Bronchial epithelial cell (primary cell): ENCODE data around the gene SAMSN1. TPM values are rescaled to one million over a fixed set of nuclear protein-coding genes. Genes with fewer than 3 reads are reported as not detected.

Source experiments
- DNase-seq: peaks from one replicate; pipeline ENCODE4 v3.0.0-alpha.2; 2010; ENCODE audit warnings: low read depth
- FAIRE-seq: peaks from 2 replicates; lab custom pipeline; 2011; peaks lifted over from hg19 to GRCh38; lab: Jason Lieb, UNC
- H3K27me3 ChIP-seq: 2 replicates; pipeline ENCODE4 v1.5.1; 2011; ENCODE audit warnings: low read length; ENCODE audit not compliant: control insufficient read depth, insufficient read depth
- H3K36me3 ChIP-seq: 2 replicates; pipeline ENCODE4 v1.5.1; 2011; ENCODE audit warnings: low read length; ENCODE audit not compliant: control insufficient read depth, insufficient read depth
- H3K4me3 ChIP-seq: 2 replicates; pipeline ENCODE4 v1.5.1; 2011; ENCODE audit warnings: mild to moderate bottlenecking, low read depth, low read length, control low read depth
- total RNA-seq: library from RNA; depleted of rRNA; stranded (reverse); fragments of >200 nt; gene quantifications from 2 replicates; pipeline ENCODE4 v1.2.1, GENCODE V29; 2014
- TF ChIP-seq, protein P1 (sequence below): IDR thresholded peaks from 2 replicates; pipeline ENCODE4 v1.5.1; 2011; ENCODE audit warnings: mild to moderate bottlenecking, moderate library complexity, low read length, control low read depth, inconsistent platforms; ENCODE audit not compliant: insufficient read depth, severe bottlenecking

The SAMSN1 gene
- total RNA-seq, 1 donor from 2014 or later: under 0.01 TPM

DNA sequence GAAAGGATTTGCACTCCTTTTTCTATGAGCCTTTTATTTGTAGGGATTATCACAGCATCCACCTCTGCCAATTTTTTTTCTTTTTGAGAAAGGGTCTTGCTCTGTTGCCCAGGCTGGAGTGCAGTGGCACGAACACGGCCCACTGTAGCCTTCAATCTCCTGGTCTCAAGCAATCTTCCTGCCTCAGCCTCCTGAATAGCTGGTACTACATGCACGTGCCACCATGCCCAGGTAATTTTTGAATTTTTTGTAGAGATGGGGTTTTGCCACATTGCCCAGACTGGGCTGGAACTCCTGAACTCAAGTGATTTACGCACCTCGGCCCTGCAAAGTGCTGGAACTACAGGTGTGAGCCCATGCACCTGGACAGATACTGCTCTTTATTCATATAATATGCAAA is 2.1 kb downstream of the SAMSN1 start:
- H3K36me3 ChIP-seq: no peaks in the 10 kb centered on the region
- no peaks in the 10 kb centered on the region for H3K27me3 ChIP-seq
- no peak for FAIRE-seq
- TF ChIP-seq, protein P1, sequence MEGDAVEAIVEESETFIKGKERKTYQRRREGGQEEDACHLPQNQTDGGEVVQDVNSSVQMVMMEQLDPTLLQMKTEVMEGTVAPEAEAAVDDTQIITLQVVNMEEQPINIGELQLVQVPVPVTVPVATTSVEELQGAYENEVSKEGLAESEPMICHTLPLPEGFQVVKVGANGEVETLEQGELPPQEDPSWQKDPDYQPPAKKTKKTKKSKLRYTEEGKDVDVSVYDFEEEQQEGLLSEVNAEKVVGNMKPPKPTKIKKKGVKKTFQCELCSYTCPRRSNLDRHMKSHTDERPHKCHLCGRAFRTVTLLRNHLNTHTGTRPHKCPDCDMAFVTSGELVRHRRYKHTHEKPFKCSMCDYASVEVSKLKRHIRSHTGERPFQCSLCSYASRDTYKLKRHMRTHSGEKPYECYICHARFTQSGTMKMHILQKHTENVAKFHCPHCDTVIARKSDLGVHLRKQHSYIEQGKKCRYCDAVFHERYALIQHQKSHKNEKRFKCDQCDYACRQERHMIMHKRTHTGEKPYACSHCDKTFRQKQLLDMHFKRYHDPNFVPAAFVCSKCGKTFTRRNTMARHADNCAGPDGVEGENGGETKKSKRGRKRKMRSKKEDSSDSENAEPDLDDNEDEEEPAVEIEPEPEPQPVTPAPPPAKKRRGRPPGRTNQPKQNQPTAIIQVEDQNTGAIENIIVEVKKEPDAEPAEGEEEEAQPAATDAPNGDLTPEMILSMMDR: no peak
- DNase-seq: no peak
- no peak overlapping the region for H3K4me3 ChIP-seq

GRCh38 chr21:14542638-14543037 is 3.5 kb downstream of the SAMSN1 start:
- TF ChIP-seq, protein P1: no peak
- Histone ChIP-seq H3K27me3 (no peaks in the 10 kb centered on the region), H3K36me3 (no peaks in the 10 kb centered on the region), H3K4me3 (no peak overlapping the region)
- DNase-seq (no peak), FAIRE-seq (no peak)

DNA sequence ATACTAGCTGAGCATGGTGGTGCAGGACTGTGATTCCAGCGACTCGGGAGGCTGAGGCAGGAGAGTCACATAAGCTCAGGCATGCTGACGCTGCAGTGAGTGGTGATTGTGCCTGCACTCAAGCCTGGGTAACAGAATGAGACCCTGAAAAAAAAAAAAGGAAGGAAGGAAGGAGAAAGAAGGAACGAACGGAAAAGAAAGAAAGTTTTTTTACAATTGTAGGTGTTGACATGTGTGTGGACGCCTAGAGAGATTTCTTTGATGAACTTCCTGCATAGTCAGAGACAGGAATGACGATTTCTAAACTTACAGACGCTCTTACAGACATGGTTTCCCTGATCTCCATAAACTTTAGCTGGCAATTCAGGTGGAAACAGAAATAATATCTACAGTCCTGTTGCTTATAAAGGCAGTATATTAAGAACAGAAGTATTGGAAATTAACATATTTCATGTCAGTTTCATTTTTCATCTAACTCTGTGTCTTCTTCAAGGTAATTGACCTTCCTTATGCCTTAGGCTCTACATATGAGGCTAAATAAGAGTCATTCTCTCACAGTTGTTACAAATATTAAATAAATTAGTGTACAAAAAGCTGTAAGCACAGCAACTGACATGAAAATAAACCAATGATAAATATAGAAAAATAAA is 4.1 kb downstream of the SAMSN1 start:
- TF ChIP-seq, protein P1: no peak
- DNase-seq (no peak), FAIRE-seq (no peak)
- Histone ChIP-seq H3K27me3 (no peaks in the 10 kb centered on the region), H3K36me3 (no peaks in the 10 kb centered on the region), H3K4me3 (no peak overlapping the region)

- FAIRE-seq: no peak
- TF ChIP-seq, protein P1: no peak
- Histone ChIP-seq H3K4me3 (no peak overlapping the region), H3K36me3 (no peaks in the 10 kb centered on the region), H3K27me3 (no peaks in the 10 kb centered on the region)
- DNase-seq: peak; percentile 15
These were observed 7.6 kb downstream of the SAMSN1 start for GRCh38 chr21:14538483-14538882.

DNA sequence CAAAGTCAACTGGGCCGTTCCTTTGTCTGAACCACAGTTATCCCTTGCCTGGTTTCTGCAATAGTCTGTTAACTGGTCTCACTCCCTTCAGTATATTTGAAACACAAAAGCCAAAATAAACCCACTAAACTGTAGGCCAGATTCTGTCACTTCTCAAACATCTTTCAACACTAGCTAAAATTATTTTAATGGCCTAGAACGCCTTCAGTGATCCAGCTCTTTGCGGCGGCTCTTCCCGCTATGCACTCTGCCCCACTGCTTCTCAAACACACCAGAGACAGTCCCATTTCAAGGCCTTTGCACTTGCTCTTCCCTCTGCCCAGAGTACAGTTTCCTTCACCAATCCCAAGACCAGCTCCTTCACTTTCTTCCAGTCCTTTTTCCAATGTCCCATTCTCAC is 9.2 kb downstream of the SAMSN1 start:
- Histone ChIP-seq H3K4me3 (no peak overlapping the region), H3K36me3 (no peaks in the 10 kb centered on the region), H3K27me3 (no peaks in the 10 kb centered on the region)
- TF ChIP-seq, protein P1: no peak
- DNase-seq (no peak), FAIRE-seq (no peak)

DNA sequence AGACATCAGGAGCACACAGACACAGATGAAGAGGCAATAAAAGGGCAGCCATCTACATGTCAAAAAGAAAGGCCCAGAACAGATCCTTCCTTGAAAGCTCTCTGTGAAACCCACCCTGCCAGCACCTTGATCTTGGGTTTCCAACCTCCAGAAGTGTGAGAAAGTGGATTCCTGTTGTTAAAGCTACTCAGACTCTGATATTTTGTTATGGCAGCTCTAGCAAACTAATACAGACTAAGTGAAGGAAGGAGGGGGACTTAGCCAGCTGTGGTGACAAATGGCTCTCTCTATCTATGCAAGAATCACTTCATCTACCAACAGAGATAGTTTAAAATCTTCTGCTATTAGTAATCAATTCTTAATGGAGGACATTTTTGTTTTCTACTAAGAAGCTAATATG is 10.4 kb downstream of the SAMSN1 start:
- no peak for FAIRE-seq
- Histone ChIP-seq H3K27me3 (no peaks in the 10 kb centered on the region), H3K4me3 (no peak overlapping the region), H3K36me3 (no peaks in the 10 kb centered on the region)
- no peak for DNase-seq
- TF ChIP-seq, protein P1: no peak
